Panc1 (cell line): ENCODE data around the gene SHISA7. TPM values are rescaled to one million over a fixed set of nuclear protein-coding genes. Genes with fewer than 3 reads are reported as not detected.

ENCODE experiments used
- ATAC-seq: fragments of 200-7000 bp; cut with Tn5 transposase; 2 replicates; pipeline ENCODE4 v1.9.1; 2020; ENCODE audit warnings: mild to moderate bottlenecking, moderate library complexity
- BruUV-seq: library from RNA; stranded (reverse); fragments of 400-500 nt; replicated peaks from 2 replicates; lab custom pipeline; 2021; lab: Mats Ljungman, UMichigan
- CTCF ChIA-PET: fragments of 300-600 bp; sonication (Branson Sonifier 250); formaldehyde crosslinking; loops from one replicate; lab custom pipeline; 2022; ENCODE audit warnings: antibody characterized with exemption; lab: Charles Lee
- POLR2A ChIA-PET: fragments of 300-600 bp; sonication (Branson Sonifier 250); formaldehyde crosslinking; loops from one replicate; lab custom pipeline; 2022; ENCODE audit warnings: antibody characterized with exemption; lab: Charles Lee
- DNase-seq: peaks from one replicate; pipeline ENCODE4 v3.0.0-alpha.2; 2010; ENCODE audit warnings: low read depth, low spot score
- H3K27ac ChIP-seq: 2 replicates; pipeline ENCODE4 v1.5.1; 2011; ENCODE audit warnings: mild to moderate bottlenecking, low read length, inconsistent platforms
- H3K27me3 ChIP-seq: fragments of 200-500 bp; sonication (Bioruptor generic); 2 replicates; pipeline ENCODE4 v1.6.0; 2014; ENCODE audit warnings: low read length, inconsistent platforms; ENCODE audit not compliant: control insufficient read depth, insufficient read depth
- H3K36me3 ChIP-seq: fragments of 200-500 bp; sonication (Bioruptor generic); 2 replicates; pipeline ENCODE4 v1.5.1; 2014; ENCODE audit warnings: inconsistent platforms, mild to moderate bottlenecking, low read length, moderate library complexity; ENCODE audit not compliant: control insufficient read depth, insufficient read depth
- H3K4me1 ChIP-seq: 2 replicates; pipeline ENCODE4 v1.5.1; 2011; ENCODE audit warnings: inconsistent platforms, mild to moderate bottlenecking, low read length, moderate library complexity; ENCODE audit not compliant: control insufficient read depth, insufficient read depth
- H3K4me3 ChIP-seq, 2 experiments: 2 replicates each; pipeline ENCODE4 v1.5.1; 2011 to 2012; ENCODE audit warnings: low read depth in 2 of 2, low read length in 2 of 2, mild to moderate bottlenecking in 2 of 2, inconsistent platforms in 1 of 2, moderate library complexity in 1 of 2
- H3K9me3 ChIP-seq: fragments of 200-500 bp; sonication (Bioruptor generic); 2 replicates; pipeline ENCODE4 v1.5.1; 2014; ENCODE audit warnings: low read depth, mild to moderate bottlenecking, inconsistent platforms, low read length, moderate library complexity; ENCODE audit not compliant: control insufficient read depth, insufficient read depth
- CTCF ChIP-seq: fragments of 450-650 bp; IDR thresholded peaks from 2 replicates; pipeline ENCODE4 v1.5.1; 2017; ENCODE audit warnings: mild to moderate bottlenecking
- POLR2AphosphoS5 ChIP-seq: IDR thresholded peaks from 2 replicates; pipeline ENCODE4 v1.6.1; 2012; ENCODE audit warnings: mild to moderate bottlenecking, low read depth, low read length, moderate library complexity
- SIN3A ChIP-seq: IDR thresholded peaks from 2 replicates; pipeline ENCODE4 v1.6.1; 2012; ENCODE audit warnings: low read depth, mild to moderate bottlenecking, low read length, moderate library complexity, borderline replicate concordance; ENCODE audit not compliant: insufficient read depth
- TCF7L2 ChIP-seq: IDR thresholded peaks from 2 replicates; pipeline ENCODE4 v1.6.1; 2011; ENCODE audit warnings: mild to moderate bottlenecking, low read depth, low read length, inconsistent platforms
- in situ Hi-C: cut with HindIII; loops from 2 replicates; pipeline ENCODE4 v1.10.0; 2016; ENCODE audit warnings: low sequenced_read_pairs, low pct_unique_long_range_greater_than_20kb
- intact Hi-C: fragments of 100-400 bp; cut with micrococcal nuclease; formaldehyde crosslinking; loops from one replicate; pipeline ENCODE4 v1.10.0; 2022; ENCODE audit not compliant: unreplicated experiment
- total RNA-seq: library from RNA; stranded (reverse); gene quantifications from one replicate; pipeline ENCODE4 v1.2.1, GENCODE V29; 2021; ENCODE audit not compliant: unreplicated experiment
- TF ChIP-seq, protein P1 (sequence below), 2 experiments: IDR thresholded peaks; 2 replicates each; pipeline ENCODE4 v1.6.1; 2011 to 2012; ENCODE audit warnings: low read depth in 2 of 2, control low read depth in 1 of 2, low read length in 1 of 2, mild to moderate bottlenecking in 1 of 2, moderate library complexity in 1 of 2; ENCODE audit not compliant: insufficient read depth in 1 of 2

Gene SHISA7
- total RNA-seq, 1 experiment from 2014 or later = 0.03 TPM

DNA sequence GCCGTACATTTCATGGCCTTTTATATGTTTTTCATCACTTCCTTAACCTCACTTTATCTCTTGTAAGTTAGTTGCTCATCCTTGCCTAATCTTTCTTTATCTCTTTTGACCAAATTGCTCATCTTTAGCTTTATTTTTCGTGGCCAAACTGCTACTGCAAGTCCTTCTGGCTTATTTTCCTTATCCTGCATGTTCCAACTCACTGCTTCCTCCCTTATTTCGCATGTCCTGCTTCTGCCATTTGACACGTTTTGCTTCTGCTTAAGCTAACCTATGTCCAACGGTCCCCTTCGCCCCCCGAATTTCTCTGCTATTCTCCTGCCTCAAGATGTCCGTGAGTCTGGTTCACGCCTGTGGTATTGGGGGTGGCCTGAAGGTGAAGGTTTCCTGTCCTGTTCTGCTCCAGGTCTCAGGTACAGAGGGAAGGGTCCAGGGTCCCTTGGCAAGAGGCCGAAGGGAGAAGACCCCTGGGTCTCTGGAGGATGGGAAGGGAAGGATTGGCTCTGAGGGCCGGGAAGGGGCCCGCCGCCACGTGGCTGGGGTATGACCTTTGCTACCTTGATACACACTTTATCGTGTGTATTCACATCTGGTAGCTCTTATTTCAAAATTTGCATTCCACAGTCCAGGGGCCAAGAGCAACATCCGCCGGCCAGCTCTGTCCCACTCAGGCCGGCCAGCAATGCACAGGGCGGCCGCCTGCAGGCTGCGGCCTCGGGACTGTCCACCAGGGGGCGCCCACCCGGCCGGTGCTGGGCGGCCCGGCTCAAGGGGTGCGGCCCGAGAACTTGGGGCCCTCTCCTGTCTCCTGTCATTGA is 24.3 kb upstream of the SHISA7 start:
- in situ Hi-C loops = no loop called here
- TF ChIP-seq CTCF (peak; percentile 100), POLR2AphosphoS5 (no peak), TCF7L2 (no peak), SIN3A (no peak)
- TF ChIP-seq, protein P1, sequence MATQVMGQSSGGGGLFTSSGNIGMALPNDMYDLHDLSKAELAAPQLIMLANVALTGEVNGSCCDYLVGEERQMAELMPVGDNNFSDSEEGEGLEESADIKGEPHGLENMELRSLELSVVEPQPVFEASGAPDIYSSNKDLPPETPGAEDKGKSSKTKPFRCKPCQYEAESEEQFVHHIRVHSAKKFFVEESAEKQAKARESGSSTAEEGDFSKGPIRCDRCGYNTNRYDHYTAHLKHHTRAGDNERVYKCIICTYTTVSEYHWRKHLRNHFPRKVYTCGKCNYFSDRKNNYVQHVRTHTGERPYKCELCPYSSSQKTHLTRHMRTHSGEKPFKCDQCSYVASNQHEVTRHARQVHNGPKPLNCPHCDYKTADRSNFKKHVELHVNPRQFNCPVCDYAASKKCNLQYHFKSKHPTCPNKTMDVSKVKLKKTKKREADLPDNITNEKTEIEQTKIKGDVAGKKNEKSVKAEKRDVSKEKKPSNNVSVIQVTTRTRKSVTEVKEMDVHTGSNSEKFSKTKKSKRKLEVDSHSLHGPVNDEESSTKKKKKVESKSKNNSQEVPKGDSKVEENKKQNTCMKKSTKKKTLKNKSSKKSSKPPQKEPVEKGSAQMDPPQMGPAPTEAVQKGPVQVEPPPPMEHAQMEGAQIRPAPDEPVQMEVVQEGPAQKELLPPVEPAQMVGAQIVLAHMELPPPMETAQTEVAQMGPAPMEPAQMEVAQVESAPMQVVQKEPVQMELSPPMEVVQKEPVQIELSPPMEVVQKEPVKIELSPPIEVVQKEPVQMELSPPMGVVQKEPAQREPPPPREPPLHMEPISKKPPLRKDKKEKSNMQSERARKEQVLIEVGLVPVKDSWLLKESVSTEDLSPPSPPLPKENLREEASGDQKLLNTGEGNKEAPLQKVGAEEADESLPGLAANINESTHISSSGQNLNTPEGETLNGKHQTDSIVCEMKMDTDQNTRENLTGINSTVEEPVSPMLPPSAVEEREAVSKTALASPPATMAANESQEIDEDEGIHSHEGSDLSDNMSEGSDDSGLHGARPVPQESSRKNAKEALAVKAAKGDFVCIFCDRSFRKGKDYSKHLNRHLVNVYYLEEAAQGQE (IDR thresholded peaks at IDR 0.05; ENCODE audit: insufficient read depth in 1 of 2, low read depth in 2 of 2, low read length in 1 of 2) = no peak
- ATAC-seq (peak; percentile 87), DNase-seq (no peak)
- no peaks in the 10 kb centered on the region for H3K36me3 ChIP-seq
- no peaks in the 10 kb centered on the region for H3K9me3 ChIP-seq
- H3K27me3 ChIP-seq = no peaks in the 10 kb centered on the region
- POLR2A ChIA-PET = interaction anchor here (0.5 to 0.8 kb wide), 2 partner anchors 47 to 60 kb away, joined by 4 to 9 read pairs; partner anchors contain the start of gene UBE2S
- CTCF ChIA-PET = interaction anchor here (0.6 to 2.8 kb wide), 11 partner anchors 9 to 1870 kb away, joined by 3 to 31 read pairs (median 4); partner anchors contain the start of gene ZNF628
- intact Hi-C loops = no loop called here
- no TSS peak for BruUV-seq
- peaks cover 10% of the 10 kb centered on the region for H3K4me1 ChIP-seq
- H3K27ac ChIP-seq = 0 out of 2 replicates have a peak overlapping the region, but pooled peaks have one; percentile 48
- peak overlapping the region in 1 of 2 experiments; percentile 33; a peak in 1 of 4 replicates for H3K4me3 ChIP-seq

DNA sequence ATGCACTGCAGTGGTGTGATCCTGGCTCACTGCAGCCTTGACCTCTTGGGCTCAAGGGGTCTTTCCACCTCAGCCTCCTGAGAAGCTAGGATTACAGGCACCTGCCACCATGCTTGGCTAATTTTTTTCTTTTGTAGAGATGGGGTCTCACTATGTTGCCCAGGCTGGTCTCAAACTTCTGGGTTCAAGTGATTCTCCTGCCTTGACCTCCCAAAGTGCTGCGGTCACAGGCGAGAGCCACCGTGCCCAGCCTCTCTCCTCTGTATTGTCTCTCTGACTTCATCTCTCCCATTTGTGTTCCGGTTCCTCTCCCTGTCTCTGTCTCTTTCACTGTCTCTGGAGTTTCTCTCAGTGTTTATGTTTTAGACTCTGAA is 23.1 kb upstream of the SHISA7 start:
- DNase-seq = no peak
- no peaks in the 10 kb centered on the region for H3K27me3 ChIP-seq
- no peaks in the 10 kb centered on the region for H3K36me3 ChIP-seq
- no TSS peak for BruUV-seq
- intact Hi-C loops = no loop called here
- no peak overlapping the region for H3K27ac ChIP-seq
- ChIA-PET CTCF (interaction anchor here (0.6 to 2.8 kb wide), 3 partner anchors 13 to 38 kb away, joined by 3 to 31 read pairs (median 6); no protein-coding TSS in a partner anchor), POLR2A (no interaction called here)
- no peaks in the 10 kb centered on the region for H3K9me3 ChIP-seq
- H3K4me3 ChIP-seq = no peak overlapping the region
- H3K4me1 ChIP-seq = peaks cover 12% of the 10 kb centered on the region; the same call in 1 of the 2 replicates
- no peak for TF ChIP-seq TCF7L2
- TF ChIP-seq SIN3A = no peak
- no peak for TF ChIP-seq POLR2AphosphoS5
- TF ChIP-seq, protein P1 (IDR thresholded peaks at IDR 0.05; ENCODE audit: insufficient read depth in 1 of 2, low read depth in 2 of 2, low read length in 1 of 2) = no peak
- TF ChIP-seq CTCF = no peak
- in situ Hi-C loops = no loop called here
- ATAC-seq = no peak
